Activated CD4-positive, alpha-beta memory T cell treated with anti-CD3 and anti-CD28 coated beads for 36 hours (primary cell): Measurements from ENCODE around the gene PPTC7. TPM values are rescaled to one million over a fixed set of nuclear protein-coding genes. Genes with fewer than 3 reads are reported as not detected.

ENCODE experiments used
- CTCF ChIA-PET: fragments of 350-600 bp; sonication (Branson Sonifier 250); formaldehyde crosslinking; loops from one replicate; lab custom pipeline; 2021; ENCODE audit warnings: antibody characterized with exemption, inconsistent platforms; lab: Charles Lee
- POLR2A ChIA-PET: fragments of 350-600 bp; sonication (Branson Sonifier 250); formaldehyde crosslinking; loops from one replicate; lab custom pipeline; 2021; ENCODE audit warnings: antibody characterized with exemption; lab: Charles Lee
- DNase-seq: peaks from one replicate; pipeline ENCODE4 v3.0.0-alpha.2; 2020
- H3K27ac Mint-ChIP-seq: one replicate; pipeline ENCODE4 v1.8.0; 2021; ENCODE audit warnings: mixed read lengths
- H3K27me3 Mint-ChIP-seq: one replicate; pipeline ENCODE4 v1.8.0; 2021; ENCODE audit warnings: mixed read lengths
- H3K36me3 Mint-ChIP-seq: one replicate; pipeline ENCODE4 v1.8.0; 2021; ENCODE audit warnings: mixed read lengths
- H3K4me1 Mint-ChIP-seq: one replicate; pipeline ENCODE4 v1.8.0; 2021; ENCODE audit warnings: low read depth, mixed read lengths
- H3K4me3 Mint-ChIP-seq: one replicate; pipeline ENCODE4 v1.8.0; 2021; ENCODE audit warnings: mild to moderate bottlenecking, mixed read lengths
- H3K9me3 Mint-ChIP-seq: one replicate; pipeline ENCODE4 v1.8.0; 2021; ENCODE audit warnings: mixed read lengths
- intact Hi-C: fragments of 100-400 bp; cut with micrococcal nuclease; formaldehyde crosslinking; loops from one replicate; pipeline ENCODE4 v1.15.1; 2023
- total RNA-seq, 2 experiments: library from RNA; stranded (reverse); gene quantifications; one replicate each; pipeline ENCODE4 v1.2.3, GENCODE V29; 2021

PPTC7 gene, protein sequence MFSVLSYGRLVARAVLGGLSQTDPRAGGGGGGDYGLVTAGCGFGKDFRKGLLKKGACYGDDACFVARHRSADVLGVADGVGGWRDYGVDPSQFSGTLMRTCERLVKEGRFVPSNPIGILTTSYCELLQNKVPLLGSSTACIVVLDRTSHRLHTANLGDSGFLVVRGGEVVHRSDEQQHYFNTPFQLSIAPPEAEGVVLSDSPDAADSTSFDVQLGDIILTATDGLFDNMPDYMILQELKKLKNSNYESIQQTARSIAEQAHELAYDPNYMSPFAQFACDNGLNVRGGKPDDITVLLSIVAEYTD
- total RNA-seq: 10 to 100 TPM; 36.9 to 37.0 TPM

GRCh38 chr12:110583137-110584059 is at the start of gene PPTC7:
Gene PPTC7 (minus strand): TSS chr12:110583318. CDS start chr12:110583031, 287 bp downstream.
- Mint-ChIP-seq H3K4me1 (peaks cover 59% of the 10 kb centered on the region), H3K27ac (peak within 1 kb of the TSS; percentile 94), H3K4me3 (peak within 1 kb of the TSS; percentile 94), H3K9me3 (no peaks in the 10 kb centered on the region), H3K27me3 (no peaks in the 10 kb centered on the region), H3K36me3 (peaks cover 14% of the 10 kb centered on the region)
- ChIA-PET POLR2A (no interaction called here), CTCF (interaction anchor here (1.2 to 4.9 kb wide), 2 partner anchors 18 to 34 kb away, joined by 3 to 48 read pairs; no protein-coding TSS in a partner anchor)
- peak; percentile 99 for DNase-seq
- intact Hi-C loops: loop anchor here (1.0 to 10.0 kb wide), 4 partner anchors 31 to 589 kb away; partner anchors contain the start of genes ANKRD13A, FAM216A, GIT2 and GPN3

DNA sequence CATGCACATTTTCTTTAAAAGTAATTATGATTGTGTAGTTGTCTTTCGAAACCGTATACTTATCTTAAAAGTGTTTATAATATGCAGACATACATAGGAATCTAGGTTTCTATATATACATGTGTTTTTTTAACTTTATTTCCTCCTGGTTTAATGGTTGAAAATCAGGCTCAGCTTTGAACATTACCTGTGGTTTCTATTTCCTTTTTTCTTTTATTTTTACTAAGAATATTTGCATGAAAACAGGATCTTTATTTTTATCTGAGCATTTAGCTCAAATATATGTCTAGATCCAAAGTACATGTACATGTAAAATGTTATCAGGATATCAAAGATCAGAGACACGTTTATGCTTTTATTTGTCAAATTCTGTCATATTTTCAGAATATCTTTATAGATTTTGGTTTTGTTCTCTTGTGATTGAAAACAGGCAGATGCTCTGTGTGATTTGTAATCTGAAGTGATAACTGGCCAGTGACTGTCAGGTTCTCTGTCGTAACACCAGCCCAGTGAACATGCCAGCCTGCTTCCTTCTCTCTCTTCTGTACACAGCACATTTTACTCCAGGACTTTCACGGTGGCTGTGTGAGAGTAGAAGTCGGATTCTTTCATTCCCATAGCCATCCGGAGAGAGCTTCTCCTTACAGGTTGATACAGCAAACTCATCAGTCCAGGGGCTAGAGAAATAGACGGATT is 44.5 kb upstream of the PPTC7 start:
- ChIA-PET POLR2A (no interaction called here), CTCF (interaction anchor here (0.5 to 1.0 kb wide), 3 partner anchors 11 to 26 kb away, joined by 3 read pairs; partner anchors contain the start of gene TCTN1)
- peaks cover 9% of the 10 kb centered on the region for H3K36me3 Mint-ChIP-seq
- no peaks in the 10 kb centered on the region for H3K27me3 Mint-ChIP-seq
- H3K9me3 Mint-ChIP-seq: no peaks in the 10 kb centered on the region
- no peak overlapping the region for H3K4me3 Mint-ChIP-seq
- H3K4me1 Mint-ChIP-seq: peaks cover 6% of the 10 kb centered on the region
- no peak overlapping the region for H3K27ac Mint-ChIP-seq
- intact Hi-C loops: no loop called here
- DNase-seq: no peak

GRCh38 chr12:110622582-110622981 is 39.5 kb upstream of the PPTC7 start:
- Mint-ChIP-seq H3K4me1 (peaks cover 11% of the 10 kb centered on the region), H3K36me3 (no peaks in the 10 kb centered on the region), H3K27me3 (no peaks in the 10 kb centered on the region), H3K9me3 (no peaks in the 10 kb centered on the region), H3K4me3 (no peak overlapping the region), H3K27ac (no peak overlapping the region)
- POLR2A ChIA-PET: no interaction called here
- CTCF ChIA-PET: interaction anchor here (1.0 to 1.3 kb wide), 2 partner anchors 21 to 154 kb away, joined by 3 to 4 read pairs; no protein-coding TSS in a partner anchor
- no peak for DNase-seq
- intact Hi-C loops: no loop called here

DNA sequence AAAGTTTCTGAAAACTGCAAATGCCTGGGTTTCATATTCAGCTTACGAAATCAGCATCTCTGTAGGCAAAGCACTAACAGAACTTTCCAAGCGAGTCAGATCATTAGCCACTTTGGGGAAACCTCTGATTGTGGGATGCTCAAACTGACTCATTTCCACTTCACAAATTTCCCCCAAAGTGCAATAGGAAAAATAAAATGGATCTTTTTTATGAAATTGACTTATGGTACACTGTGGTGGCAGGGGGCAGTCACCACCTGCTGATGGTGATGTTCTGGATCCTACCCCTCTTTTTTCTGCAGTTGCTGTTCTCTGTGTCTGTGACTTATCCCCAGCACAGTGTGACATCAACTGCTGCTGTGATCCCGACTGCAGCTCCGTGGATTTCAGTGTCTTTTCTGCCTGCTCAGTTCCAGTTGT is 36.4 kb upstream of the PPTC7 start:
- Mint-ChIP-seq H3K9me3 (no peaks in the 10 kb centered on the region), H3K4me3 (no peak overlapping the region), H3K36me3 (no peaks in the 10 kb centered on the region), H3K27ac (peak overlapping the region; percentile 71), H3K27me3 (no peaks in the 10 kb centered on the region), H3K4me1 (peaks cover 15% of the 10 kb centered on the region)
- intact Hi-C loops: loop anchor here (1.0 to 5.0 kb wide), 6 partner anchors 41 to 268 kb away; no protein-coding TSS in a partner anchor
- ChIA-PET CTCF (interaction anchor here (0.6 to 2.3 kb wide), 14 partner anchors 16 to 269 kb away, joined by 3 to 11 read pairs (median 4); partner anchors contain the start of gene ARPC3), POLR2A (interaction anchor here (0.5 to 2.0 kb wide), 3 partner anchors 98 to 556 kb away, joined by 3 to 9 read pairs (median 4); no protein-coding TSS in a partner anchor)
- peak; percentile 69 for DNase-seq

GRCh38 chr12:110616471-110617115 is 33.5 kb upstream of the PPTC7 start:
- intact Hi-C loops: loop anchor here (5.0 kb wide), 1 partner anchor 271 kb away; no protein-coding TSS in a partner anchor
- CTCF ChIA-PET: interaction anchor here (0.6 to 1.4 kb wide), 6 partner anchors 12 to 211 kb away, joined by 3 to 5 read pairs (median 3); partner anchors contain the start of genes ARPC3 and FAM216A
- Mint-ChIP-seq H3K4me3 (no peak overlapping the region), H3K36me3 (no peaks in the 10 kb centered on the region), H3K27ac (no peak overlapping the region), H3K4me1 (peaks cover 18% of the 10 kb centered on the region), H3K27me3 (no peaks in the 10 kb centered on the region), H3K9me3 (no peaks in the 10 kb centered on the region)
- POLR2A ChIA-PET: interaction anchor here (0.7 to 1.1 kb wide), 4 partner anchors 16 to 125 kb away, joined by 3 to 5 read pairs (median 3); no protein-coding TSS in a partner anchor
- peak; percentile 5 for DNase-seq

GRCh38 chr12:110615171-110615570 is 32.1 kb upstream of the PPTC7 start:
- POLR2A ChIA-PET: interaction anchor here (0.6 to 2.3 kb wide), 3 partner anchors 114 to 329 kb away, joined by 3 to 8 read pairs (median 3); partner anchors contain the start of gene ARPC3
- Mint-ChIP-seq H3K36me3 (no peaks in the 10 kb centered on the region), H3K4me3 (peak overlapping the region; percentile 41), H3K27me3 (no peaks in the 10 kb centered on the region), H3K4me1 (peaks cover 18% of the 10 kb centered on the region), H3K9me3 (no peaks in the 10 kb centered on the region), H3K27ac (no peak overlapping the region)
- peak; percentile 5 for DNase-seq
- intact Hi-C loops: loop anchor here (5.0 kb wide), 1 partner anchor 272 kb away; no protein-coding TSS in a partner anchor
- CTCF ChIA-PET: interaction anchor here (1.1 to 2.7 kb wide), 7 partner anchors 13 to 273 kb away, joined by 3 to 13 read pairs (median 5); partner anchors contain the start of genes ARPC3 and FAM216A

GRCh38 chr12:110613771-110614684 is 30.9 kb upstream of the PPTC7 start, which contains the start of gene TCTN1:
Gene TCTN1 (plus strand): TSS chr12:110614129. CDS start chr12:110614183, 54 bp downstream.
- Mint-ChIP-seq H3K4me3 (peak within 1 kb of the TSS; percentile 85), H3K27me3 (no peaks in the 10 kb centered on the region), H3K4me1 (peaks cover 9% of the 10 kb centered on the region), H3K27ac (peak within 1 kb of the TSS; percentile 54), H3K9me3 (no peaks in the 10 kb centered on the region), H3K36me3 (no peaks in the 10 kb centered on the region)
- ChIA-PET POLR2A (interaction anchor here (0.5 to 2.3 kb wide), 9 partner anchors 9 to 213 kb away, joined by 3 to 10 read pairs (median 5); partner anchors contain the start of genes ARPC3, FAM216A, GPN3 and RAD9B), CTCF (interaction anchor here (0.7 to 4.7 kb wide), 10 partner anchors 12 to 274 kb away, joined by 3 to 39 read pairs (median 4); partner anchors contain the start of genes ARPC3, FAM216A and GPN3)
- intact Hi-C loops: no loop called here
- peak; percentile 99 for DNase-seq

DNA sequence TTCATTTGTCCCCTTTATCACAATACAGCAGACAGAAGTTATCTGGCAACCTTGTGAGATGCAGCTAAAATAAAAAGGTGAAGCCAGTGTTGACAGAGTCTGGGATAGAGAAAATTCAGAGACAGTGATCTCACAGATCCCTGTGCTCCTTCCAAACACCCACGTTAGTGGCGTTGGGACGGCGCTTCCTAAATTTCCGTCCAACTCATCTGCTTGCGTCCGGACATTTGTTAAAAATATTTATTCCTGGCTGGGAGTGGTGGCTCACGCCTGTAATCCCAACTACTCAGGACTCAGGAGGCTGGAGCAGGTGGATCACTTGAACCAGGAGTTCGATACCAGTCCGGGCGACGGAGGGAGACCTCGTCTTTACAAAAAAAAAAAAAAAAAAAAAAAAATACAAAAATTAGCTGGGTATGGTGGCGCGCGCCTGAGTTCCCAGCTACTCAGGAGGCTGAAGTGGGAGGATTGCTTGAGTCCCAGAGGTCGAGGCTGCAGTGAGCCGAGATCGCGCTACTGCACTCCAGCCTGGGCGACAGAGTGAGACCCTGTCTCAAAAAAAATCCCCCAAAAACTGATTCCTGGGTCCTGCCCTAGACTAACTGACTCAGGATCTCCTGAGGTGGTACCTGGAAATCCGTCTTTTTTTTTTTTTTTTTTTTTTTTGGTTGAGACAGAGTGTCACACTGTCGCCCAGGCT is 30.1 kb upstream of the PPTC7 start:
- intact Hi-C loops: no loop called here
- peaks cover 8% of the 10 kb centered on the region for H3K4me1 Mint-ChIP-seq
- no peaks in the 10 kb centered on the region for H3K9me3 Mint-ChIP-seq
- no peaks in the 10 kb centered on the region for H3K27me3 Mint-ChIP-seq
- no peak for DNase-seq
- no peaks in the 10 kb centered on the region for H3K36me3 Mint-ChIP-seq
- peak overlapping the region; percentile 54 for H3K27ac Mint-ChIP-seq
- peak overlapping the region; percentile 85 for H3K4me3 Mint-ChIP-seq
- CTCF ChIA-PET: interaction anchor here (0.7 to 4.7 kb wide), 8 partner anchors 11 to 275 kb away, joined by 3 to 39 read pairs (median 5); partner anchors contain the start of genes ARPC3, FAM216A and GPN3
- POLR2A ChIA-PET: interaction anchor here (0.5 to 2.3 kb wide), 9 partner anchors 8 to 214 kb away, joined by 3 to 10 read pairs (median 5); partner anchors contain the start of genes ARPC3, FAM216A, GPN3 and RAD9B

GRCh38 chr12:110606253-110606611 is 23.1 kb upstream of the PPTC7 start:
- Mint-ChIP-seq H3K4me3 (peak overlapping the region; percentile 66), H3K9me3 (no peaks in the 10 kb centered on the region), H3K27me3 (no peaks in the 10 kb centered on the region), H3K4me1 (peaks cover 2% of the 10 kb centered on the region), H3K27ac (no peak overlapping the region), H3K36me3 (no peaks in the 10 kb centered on the region)
- CTCF ChIA-PET: interaction anchor here (0.8 to 1.5 kb wide), 5 partner anchors 52 to 219 kb away, joined by 3 read pairs; partner anchors contain the start of gene ARPC3
- POLR2A ChIA-PET: interaction anchor here (0.6 to 1.2 kb wide), 2 partner anchors 104 to 505 kb away, joined by 3 to 4 read pairs; partner anchors contain the start of genes RAD9B and VPS29
- no peak for DNase-seq
- intact Hi-C loops: no loop called here
